ENCODE data around the gene SLA2.

DNA sequence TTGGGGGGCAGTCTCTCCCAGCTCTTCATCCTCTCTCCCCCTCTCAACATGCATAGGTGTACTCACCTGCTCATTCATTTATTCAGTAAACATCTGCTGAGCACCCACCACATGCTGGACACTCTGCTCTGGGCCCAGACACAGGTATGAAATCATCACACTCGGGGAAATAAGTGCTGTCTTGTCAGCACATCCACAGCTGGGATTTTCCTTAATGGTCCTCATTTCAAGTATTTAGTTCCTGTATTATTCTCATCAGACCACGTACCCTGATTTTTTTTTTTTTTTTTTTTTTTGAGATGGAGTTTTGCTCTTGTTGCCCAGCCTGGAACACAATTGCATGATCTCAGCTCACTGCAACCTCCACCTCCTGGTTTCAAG is 21.1 kb downstream of the SLA2 start:
- TF ChIP-seq, protein P1, sequence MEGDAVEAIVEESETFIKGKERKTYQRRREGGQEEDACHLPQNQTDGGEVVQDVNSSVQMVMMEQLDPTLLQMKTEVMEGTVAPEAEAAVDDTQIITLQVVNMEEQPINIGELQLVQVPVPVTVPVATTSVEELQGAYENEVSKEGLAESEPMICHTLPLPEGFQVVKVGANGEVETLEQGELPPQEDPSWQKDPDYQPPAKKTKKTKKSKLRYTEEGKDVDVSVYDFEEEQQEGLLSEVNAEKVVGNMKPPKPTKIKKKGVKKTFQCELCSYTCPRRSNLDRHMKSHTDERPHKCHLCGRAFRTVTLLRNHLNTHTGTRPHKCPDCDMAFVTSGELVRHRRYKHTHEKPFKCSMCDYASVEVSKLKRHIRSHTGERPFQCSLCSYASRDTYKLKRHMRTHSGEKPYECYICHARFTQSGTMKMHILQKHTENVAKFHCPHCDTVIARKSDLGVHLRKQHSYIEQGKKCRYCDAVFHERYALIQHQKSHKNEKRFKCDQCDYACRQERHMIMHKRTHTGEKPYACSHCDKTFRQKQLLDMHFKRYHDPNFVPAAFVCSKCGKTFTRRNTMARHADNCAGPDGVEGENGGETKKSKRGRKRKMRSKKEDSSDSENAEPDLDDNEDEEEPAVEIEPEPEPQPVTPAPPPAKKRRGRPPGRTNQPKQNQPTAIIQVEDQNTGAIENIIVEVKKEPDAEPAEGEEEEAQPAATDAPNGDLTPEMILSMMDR (IDR thresholded peaks at IDR 0.05; ENCODE audit: low read depth, low read length), result no peak
- no peak for TF ChIP-seq MYC (IDR thresholded peaks at IDR 0.05; ENCODE audit: low read depth, low read length)
- TF ChIP-seq POLR2A (IDR thresholded peaks at IDR 0.05; ENCODE audit: extremely low read depth, insufficient read length), result no peak
- TF ChIP-seq MAX (IDR thresholded peaks at IDR 0.05; ENCODE audit: low read depth, low read length), result no peak
